HG03432 (cell line): ENCODE measurements around the gene PLXNC1.

Experiments used
- ATAC-seq: cut with Tn5 transposase; IDR thresholded peaks from one replicate; pipeline ENCODE4 v1.9.1; 2021; ENCODE audit warnings: mild to moderate bottlenecking, moderate library complexity; ENCODE audit not compliant: unreplicated experiment

Gene PLXNC1

DNA sequence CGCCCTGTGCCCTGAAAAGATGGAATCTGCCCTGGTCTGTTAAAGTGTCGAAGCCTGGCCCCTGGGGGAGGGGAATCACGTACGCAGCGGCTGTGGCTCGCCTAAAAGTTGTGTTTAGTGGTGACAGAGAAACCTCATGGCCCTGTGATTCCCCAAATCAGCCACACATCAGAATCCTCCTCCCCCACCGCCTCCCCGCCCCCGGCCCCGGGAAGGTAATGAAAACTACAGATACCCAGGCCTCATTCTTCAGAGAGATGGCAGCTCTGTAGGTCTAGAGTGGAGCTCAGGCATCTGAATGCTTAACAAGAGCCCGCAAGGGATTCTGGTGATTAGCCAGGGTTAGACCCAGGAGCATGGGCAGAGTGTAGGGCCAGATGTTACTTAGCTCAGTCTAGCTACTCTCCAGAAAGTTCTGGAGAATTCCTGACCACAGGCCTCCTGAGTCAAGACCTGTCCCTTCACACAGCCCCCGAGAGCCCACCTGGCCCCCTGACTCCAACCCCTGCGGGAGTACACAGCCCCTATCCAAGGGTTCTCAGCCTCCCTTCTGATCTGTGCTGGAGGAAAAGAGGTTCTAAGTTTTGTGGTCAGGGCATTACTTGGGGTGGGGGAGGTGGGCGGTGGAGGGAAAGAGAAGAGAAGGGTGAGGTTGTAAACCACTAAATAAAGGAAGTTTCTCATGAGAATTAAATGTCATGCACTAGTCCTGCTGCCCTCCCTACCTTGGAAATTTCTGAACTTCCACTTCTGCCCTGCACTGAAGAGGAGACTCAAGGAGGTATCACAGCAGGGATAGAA is 114.8 kb downstream of the PLXNC1 start:
- ATAC-seq: peak; percentile 48

DNA sequence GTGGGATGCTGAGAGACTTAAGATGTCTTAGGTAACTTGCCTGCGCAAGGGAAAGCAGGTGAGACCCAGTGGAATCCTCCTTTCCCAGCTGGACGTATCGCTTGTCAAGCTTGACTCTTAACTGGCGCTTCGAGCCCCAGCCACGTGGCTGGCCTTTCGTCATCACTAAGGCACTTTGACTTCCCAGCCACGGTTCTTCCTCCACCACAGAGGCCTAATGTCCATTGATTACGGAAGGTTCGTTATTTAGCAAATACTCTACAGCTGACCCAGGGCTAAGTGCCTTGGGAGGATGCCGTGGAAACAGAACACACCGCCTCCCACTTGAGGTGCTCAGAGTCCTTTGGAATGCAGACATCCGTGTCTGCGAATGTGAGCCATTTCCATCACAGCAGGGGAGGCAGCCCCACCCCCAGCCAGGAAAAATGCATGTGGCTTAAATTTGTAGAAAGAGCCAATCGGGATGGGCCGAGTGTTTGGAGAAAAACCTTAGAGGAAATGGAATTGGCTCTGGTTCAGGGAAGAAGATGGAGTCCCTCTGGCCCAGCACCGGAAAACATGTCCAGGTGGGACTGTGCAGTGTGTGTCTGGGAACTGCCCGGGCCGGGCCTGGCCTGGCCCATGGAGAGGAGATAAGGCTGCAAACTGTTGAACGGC is 115.7 kb downstream of the PLXNC1 start:
- no peak for ATAC-seq

DNA sequence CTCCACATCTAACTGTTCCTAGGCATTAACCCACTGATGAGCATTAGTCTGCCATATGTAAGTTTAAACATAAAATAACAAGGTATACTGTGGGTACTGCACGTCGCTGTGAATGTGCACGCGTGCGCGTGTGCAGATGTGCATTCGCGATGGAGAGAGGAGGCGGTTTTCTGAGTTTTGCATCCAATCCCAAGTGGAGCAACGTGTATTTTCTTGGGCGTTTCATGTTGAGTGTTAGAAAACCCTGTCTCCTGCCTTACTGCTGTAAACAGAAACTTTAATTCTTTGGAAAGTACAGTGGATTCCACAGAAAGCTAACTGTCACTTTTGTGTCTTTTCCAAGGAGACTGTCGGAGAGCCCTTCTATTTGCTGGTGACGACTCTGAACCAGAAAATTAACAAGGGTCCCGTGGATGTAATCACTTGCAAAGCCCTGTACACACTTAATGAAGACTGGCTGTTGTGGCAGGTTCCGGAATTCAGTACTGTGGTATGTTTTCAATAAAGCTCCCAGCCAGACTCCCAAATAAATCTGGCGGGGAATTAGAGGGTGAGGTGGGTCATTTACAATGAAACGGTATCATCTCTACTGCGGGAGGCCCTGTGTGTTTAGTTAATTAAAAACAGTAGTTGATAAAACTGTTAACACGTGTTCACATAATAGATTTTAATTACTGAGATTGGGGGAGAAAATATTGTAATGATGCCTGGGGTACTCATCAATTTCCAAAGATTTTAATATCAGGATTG is 116.5 kb downstream of the PLXNC1 start:
- no peak for ATAC-seq

DNA sequence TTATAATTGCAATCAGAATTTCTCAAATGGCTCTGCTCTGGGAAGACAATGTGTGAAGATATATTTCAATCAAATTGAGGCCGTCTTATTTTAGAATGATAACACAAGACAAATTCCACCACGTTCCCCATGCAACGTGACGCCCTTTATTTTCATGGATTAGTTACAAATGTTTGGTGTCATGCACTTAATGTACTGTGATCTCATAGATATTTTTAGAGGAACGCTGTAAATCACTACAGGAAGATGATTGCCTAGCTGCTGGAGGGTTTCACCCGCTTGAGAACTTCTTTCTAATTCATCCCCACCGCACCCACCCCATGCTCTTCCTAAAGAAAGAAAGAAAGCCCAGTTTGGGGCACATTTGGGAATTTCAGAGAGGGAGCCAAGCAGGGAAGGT is 117.2 kb downstream of the PLXNC1 start:
- ATAC-seq: no peak

DNA sequence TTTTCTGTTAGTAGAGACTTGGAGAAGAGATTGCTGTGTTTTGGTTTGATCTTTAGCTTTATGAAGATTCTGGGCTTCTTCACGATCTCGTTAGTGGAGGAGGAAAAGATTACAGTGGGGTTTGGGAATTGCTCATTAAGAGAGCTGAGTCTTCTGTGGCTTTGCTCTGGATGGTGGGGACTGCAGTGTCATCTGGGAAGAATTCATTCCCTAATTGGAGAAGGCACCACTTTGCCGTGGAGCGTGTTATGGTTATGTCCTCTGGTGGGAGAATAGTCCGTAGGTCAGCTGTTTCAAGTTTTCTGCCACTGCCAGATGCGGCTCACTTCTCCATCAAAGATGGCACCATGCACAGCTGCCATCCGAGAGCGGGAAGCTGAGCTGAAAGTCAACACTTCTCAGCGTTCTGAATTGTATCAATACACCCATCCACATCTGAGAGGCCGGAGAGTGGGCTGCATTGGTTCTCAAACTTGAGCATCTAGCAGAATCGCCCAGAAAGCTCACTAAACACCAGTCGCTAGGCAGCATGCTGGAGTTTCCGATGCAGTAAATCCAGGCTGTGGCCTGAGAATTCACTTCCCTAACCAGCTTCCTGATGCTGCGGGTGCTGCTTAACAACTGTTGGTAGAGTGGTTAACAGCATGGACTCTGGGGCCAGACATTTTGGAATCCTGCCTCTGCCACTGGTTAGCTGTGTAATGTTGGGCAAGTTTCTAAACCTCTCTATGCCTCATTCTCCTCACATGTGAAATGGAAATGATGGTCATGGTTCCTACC is 117.8 kb downstream of the PLXNC1 start:
- no peak for ATAC-seq

DNA sequence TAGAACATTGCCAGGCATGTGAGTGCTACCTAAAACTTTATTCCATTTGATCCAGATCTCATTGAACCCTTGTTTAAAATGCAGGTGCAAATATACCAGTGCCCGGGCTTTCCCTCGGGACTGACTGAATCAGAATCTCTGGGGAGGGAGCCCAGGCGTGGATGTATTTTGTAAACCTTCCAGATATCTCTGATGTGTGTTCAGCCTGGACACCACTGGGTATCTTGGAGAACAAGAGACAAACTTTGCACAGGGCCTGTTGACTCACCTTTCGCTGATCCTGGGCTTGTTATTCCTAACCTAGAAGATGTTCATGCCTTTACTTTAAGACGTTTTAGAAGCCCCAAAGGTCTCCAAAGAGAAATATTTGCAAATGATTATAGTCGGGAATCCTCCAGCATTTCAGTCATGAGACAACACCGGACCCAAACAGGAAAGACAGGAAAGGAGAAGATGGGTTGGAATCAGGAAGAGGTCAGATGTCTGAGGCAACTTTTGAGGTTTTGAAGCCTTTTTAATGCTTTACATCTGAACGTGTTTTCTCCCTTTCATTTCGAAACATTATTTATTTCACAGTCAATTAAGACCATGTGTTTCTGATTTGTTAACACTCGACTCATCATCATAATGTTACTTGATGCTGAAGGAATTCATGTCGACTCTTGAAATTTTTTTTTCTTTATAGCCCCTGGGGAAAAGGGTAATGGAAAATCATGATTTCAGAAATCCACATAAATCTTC is 118.6 kb downstream of the PLXNC1 start:
- no peak for ATAC-seq

DNA sequence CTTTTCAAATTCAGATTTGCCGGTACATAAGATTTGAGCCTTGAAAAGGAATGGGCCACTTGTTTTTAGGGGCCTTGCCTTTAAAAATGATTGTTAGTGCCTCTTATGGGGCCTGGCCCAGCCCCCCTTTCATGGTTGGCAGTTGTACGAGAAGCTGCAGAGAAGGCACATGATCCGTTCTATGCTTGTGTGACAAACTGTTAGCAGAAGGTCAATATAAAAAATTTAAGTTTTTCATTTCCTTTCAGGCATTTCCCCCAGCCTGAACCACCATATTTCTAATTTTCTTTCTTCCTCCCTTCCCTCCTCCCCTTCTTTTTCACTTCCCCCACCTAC is 119.1 kb downstream of the PLXNC1 start:
- ATAC-seq: no peak

DNA sequence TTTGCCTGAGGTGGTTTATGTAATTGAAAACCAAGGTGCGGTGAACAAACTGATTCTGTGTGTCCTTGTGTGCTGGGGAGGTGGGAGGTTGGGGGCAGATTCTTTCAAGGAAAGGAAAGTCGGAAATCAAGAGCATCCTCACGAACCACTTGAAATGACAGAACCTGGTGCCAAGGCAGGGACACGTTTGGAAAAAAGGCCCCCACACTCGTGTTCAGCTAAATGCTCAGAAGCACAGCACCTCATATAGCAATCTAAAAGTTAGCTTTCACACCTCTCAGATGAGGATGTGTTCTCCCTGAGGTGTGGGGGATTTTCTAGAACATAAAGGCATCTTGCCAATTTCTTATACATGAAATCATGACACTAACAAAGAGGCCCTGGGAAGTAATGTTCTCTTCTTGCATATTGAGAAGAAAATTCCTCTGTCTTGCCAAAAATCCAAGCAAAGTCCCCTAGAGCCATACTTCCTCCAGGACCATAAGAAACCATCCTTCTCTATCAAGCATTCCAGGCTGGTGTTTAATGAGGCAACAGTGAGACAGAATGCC is 119.6 kb downstream of the PLXNC1 start:
- no peak for ATAC-seq

DNA sequence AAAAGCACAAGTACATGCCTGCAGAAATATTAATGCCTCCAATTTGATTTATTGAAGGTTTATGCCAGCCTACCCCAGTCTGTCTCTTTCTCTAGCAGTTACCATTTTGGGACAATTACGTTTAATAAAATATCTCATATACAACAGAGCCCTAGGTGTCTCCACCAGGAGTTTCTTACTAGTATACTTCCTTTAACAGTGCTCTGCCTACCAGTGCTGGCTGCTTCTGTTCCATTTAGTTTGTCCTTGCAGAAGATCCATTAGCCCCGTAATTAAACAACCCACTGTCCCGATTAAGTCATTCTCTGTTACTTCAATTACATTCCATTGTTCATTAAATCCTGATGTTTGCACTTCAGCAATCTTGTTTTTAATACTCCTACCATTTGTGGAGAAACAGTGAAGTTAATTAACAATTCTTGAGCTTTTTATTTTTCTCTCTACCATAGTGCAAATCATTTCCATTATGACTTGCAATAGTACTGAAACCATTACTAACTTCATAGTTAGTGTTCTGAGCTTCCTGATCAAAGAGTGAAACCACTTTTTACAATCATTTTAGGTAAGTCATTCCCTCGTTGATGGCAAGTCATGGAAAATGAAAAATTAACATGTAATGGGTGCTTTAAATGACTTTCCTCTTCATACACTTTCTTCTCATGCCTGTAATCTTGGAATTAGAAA is 121.1 kb downstream of the PLXNC1 start:
- ATAC-seq: peak; percentile 56

DNA sequence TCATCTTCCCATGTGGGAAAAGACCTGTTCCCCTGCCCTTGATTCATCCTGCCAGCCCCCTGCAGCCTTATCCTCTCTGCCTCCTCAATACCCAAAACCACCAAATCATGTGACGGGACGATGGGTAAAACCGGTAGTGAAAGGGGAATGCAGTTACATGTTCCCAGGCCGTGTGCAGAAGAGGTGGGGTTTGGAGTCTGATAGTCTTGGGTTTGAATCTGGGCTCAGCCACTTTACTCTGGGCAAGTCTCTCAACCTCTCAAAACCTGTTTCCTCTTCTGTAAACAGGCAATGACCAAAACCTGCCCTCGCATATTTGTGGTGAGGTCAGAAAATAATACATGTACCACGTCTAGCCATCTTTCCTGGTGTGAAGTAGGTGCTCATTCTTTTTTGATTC is 123.0 kb downstream of the PLXNC1 start:
- no peak for ATAC-seq

DNA sequence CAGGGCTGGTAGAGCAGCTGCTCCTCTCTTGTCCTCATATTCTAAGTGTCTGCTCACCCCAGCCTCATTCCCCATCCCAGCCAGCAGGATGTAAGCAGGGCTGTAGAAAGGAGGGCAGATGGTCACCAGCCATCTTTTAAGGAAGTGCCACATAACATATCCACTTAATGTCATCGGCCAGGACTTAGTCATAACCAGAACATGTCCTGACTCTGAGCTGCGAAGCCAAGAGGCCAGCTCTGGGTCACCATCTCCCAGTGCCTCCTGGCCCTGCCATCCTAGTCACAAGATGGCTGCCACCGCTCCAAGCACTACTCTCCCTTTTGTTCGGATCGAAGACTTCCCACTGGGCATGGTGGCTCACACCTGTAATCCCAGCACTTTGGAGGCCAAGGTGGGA is 123.9 kb downstream of the PLXNC1 start:
- ATAC-seq: no peak

DNA sequence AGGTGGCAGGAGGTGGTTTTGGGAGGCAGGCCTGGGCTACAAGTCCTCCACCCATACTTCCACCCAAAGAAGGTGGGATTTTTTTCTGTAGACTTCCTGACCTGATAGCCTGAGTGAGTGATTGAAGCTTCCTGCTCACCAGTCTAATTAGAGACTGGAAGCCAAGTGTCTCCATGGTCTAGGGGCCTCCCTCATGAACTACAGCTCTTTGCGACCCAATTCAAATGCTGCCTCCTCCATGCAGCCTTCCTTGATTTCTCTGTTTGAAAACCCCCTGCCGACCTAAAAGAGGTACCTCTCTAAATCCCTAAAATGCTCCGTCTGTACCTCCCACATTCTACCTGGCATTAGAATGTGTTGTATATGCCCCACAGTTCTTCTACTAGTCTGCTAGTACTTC is 124.9 kb downstream of the PLXNC1 start:
- ATAC-seq: no peak

DNA sequence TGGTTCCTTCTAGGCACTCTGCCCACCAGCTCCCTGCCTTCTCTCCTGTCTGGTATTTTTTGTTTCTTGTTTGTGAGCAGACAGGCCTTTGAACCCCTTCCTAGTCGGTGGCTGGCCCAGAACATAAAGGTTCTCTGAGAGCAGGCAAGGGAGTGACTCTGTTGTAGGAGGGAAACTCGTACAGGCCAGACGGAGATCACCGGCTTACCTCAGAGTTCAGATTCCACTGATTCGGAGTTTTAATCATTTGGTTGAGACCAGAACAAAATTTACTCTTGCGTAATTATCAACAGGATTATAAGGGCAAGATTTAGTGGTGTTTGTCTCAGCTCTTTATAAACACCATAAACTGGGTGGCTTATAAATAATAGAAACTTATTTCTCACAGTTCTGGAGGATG is 128.3 kb downstream of the PLXNC1 start:
- no peak for ATAC-seq

DNA sequence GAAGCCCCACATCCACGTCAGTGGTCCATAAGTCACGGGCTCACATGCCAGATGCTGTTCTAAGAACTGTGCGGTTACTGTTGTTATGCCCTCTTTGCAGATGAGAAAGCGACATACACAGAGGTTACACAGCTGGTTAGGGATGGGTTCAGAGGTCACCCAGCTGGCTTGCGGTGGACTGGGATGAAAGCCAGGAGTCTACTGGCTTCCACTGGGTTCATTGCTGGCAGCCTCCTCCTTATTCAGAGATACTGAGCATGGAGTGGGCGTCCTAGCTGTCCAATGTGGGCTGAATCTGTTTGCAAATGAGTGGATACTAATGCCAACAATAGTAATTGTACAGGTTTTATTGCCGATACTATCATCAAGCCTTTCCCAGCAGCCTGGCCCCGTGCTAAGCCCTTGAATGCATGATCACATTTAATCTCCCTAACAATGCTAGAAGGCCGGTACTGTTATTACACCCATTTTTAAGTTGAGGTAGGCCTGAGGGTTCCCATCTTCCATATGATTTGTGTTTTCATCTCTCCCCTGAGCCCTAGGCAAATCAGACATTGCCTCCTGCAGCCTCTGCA is 129.1 kb downstream of the PLXNC1 start:
- ATAC-seq: no peak

DNA sequence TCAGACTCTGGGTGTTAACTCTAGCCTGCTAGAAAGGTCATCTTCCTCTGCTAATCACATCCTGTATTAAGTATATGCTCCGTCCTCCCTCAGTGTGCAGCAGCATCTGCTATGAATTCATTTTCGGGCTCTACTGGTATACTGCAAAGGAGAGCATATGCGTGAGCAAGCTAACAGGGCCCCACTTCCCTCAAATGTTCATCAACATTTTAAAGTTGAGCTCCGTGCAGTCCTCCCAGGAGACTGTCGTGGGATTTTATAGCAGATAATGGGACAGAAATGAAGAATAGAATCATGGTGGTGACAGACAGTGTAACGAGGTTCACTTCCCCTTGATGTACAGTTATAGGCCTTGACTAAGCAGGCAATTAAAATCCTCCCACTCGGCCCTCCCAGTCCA is 131.7 kb downstream of the PLXNC1 start:
- no peak for ATAC-seq

DNA sequence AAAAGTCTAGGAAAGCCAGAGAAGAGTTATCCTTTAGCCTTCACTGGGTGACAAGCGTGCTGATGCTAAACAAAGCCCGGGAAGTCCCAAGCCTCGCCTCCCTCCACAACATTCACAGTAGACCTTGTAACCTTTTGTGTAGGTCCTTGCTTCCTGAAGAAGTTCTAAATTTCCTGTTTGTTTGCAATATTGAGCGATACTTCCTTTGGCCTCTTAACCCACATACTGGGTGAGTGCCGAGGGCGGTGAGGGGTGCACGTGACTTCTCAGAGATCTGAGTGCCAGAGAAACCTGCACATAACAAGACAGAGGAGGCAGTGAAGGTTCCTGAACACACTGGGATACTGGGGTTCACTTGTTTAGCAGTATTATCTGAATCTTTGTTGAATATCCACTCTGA is 134.3 kb downstream of the PLXNC1 start:
- no peak for ATAC-seq

DNA sequence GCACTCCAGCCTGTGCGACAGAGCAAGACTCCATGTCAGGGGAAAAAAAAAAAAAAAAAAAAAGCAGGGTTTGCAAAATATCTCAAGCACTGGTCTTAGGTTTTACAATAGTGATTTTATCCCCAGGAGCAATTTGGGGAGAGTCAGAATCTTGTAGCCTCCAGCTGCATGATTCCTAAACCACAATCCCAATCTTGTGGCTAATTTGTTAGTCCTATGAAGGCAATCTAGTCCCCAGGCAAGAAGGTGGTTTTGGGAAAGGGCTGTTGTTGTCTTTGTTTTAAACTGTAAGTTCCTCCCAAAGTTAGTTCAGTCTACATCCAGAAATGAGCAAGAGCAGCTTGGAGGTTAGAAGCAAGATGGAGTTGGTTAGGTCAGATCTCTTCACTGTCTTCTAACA is 135.7 kb downstream of the PLXNC1 start:
- no peak for ATAC-seq

DNA sequence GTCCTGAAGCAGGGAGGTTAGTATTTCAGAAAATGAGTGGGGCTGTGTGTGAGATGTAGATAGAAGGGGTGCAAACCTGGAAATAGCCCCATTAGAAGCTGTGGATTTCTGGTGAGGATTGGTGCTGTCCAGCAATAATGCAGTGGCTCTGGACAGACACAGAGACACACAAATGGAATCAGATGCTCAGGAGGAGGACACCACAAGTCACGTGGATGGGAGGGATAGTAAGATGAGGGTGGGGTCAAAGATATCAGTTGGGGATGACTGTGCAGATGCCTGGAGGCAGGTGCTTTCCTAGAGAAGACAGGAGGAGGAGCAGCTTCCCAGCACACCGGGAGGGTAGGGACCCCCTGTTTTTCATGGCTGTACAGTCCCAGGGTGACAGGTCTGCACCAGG is 136.5 kb downstream of the PLXNC1 start:
- no peak for ATAC-seq

DNA sequence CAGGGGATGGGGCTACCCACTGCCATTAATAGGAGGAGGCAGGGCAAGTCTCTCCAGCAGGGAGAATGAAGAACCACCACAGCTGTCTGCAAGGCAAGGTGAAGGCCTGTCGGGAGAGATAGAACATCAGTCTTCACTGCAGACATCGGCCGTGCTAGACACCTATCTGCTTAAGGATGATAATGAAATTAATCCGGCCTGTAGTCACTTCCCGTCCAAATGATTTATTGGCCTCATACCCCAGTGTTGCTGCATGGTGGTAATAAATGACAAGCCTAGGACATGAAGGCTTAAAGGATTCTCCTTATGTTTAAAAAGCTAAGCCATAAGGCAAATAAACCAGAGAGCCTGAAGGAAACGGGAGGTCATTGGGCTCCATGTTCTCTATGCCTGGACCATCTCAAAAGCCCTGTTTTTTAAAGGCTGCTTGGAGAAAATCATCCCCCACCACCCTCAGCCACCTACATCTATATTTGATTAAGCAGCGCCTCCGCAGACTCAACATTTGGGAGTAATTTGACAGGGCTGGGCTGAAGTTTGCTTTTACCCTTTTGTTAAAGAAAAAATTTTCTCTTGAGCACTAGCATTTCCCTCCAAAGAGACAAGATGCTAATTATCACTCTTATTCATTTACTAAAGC is 137.7 kb downstream of the PLXNC1 start:
- no peak for ATAC-seq
